A549 treated with CORT108297 at 1 μM for 4 hours (cell line): ENCODE data around the gene MAGEB18. TPM values are rescaled to one million over a fixed set of nuclear protein-coding genes. Genes with fewer than 3 reads are reported as not detected.

Experiments
- total RNA-seq: library from RNA; stranded (reverse); fragments of 200-300 nt; extraction: Qiagen RNA extraction; gene quantifications from 5 replicates; pipeline ENCODE4 v1.2.3, GENCODE V29; 2022

Gene MAGEB18
- total RNA-seq: not detected in 5 replicates

DNA sequence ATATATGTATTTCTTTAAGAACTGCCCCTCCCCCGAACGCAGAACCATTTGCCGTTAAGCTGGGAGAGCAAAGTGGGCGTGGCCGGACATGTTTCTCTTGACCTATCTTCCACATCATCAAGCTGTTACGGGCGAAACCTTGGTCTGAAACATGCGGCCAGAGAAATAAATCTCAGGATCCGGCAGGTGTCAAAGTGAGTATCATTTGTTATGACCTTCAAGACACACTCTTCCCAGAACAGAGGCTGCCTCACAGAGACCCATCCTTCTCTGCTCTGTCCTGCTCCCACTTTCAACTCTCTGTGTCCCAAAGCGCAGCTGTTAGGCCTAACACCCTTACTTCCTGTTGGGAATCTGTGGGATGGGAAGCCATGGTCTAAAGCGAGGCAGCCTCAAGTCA, at the start of gene MAGEB18:
MAGEB18 (plus strand) TSS at position 70 of the 400 bp plus-strand sequence. CDS start 643 bp downstream, outside the sequence.

DNA sequence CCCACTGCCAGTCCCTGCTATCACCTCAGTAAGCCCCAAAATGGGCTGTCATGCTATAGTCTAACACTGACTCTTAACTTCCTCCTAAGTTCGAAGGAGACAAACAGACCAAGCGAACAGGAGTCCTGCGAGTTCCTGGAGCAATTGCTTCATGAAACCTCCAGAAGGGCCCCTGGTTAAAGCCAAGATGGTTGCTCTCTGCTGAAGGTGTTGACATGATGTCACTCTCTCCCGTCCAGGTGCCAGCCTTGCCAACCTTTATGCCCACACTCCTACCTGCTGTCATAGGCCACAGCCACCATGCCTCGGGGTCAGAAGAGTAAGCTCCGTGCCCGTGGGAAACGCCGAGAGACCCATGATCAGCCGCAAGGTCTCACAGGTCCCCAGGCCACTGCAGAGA, 22.2 kb downstream of the MAGEB18 start, which contains the start of gene MAGEB6B:
MAGEB6B (plus strand) TSS at position 301 of the 400 bp plus-strand sequence; CDS start at position 301, 0 bp downstream.

Other genes with a start within 250 kb of the MAGEB18 start
- gene MAGEB6B, start 22.3 kb downstream of the MAGEB18 start, total RNA-seq: not detected in 5 replicates
- gene MAGEB6, start 54.1 kb downstream of the MAGEB18 start, total RNA-seq: 0.03 to 0.20 TPM (median 0.06 TPM) in 4 of 5 replicates, not detected in the other
- not detected in 5 replicates for gene MAGEB5, start 77.8 kb downstream of the MAGEB18 start, total RNA-seq